SK-N-DZ (cell line): ENCODE measurements around the gene ANXA6.
"Not testable (repeated sequence)": the region's sequence is repeated elsewhere in the genome, so short reads cannot be mapped to it uniquely, and the experiment has no call there.

Source experiments
- DNase-seq: peaks from one replicate; pipeline ENCODE4 v3.0.0-alpha.2; 2015; ENCODE audit warnings: low spot score

Gene ANXA6

GRCh38 chr5:151181818-151182523 is 24.4 kb upstream of the ANXA6 start:
- DNase-seq: no peak

- DNase-seq: no peak
These were observed 22.7 kb upstream of the ANXA6 start for GRCh38 chr5:151180291-151180690.

GRCh38 chr5:151179489-151179840 is 21.9 kb upstream of the ANXA6 start:
- no peak for DNase-seq

- DNase-seq: no peak
These were observed 21.4 kb upstream of the ANXA6 start for GRCh38 chr5:151178777-151179488.

- no peak for DNase-seq
These were observed 20.8 kb upstream of the ANXA6 start for GRCh38 chr5:151178372-151178771.

GRCh38 chr5:151176268-151176667 is 18.7 kb upstream of the ANXA6 start:
- not testable (repeated sequence) for DNase-seq

- peak; percentile 67 for DNase-seq
These were observed 17.1 kb upstream of the ANXA6 start for GRCh38 chr5:151174612-151175101.

GRCh38 chr5:151173711-151174611 is 16.4 kb upstream of the ANXA6 start:
- no peak for DNase-seq

- DNase-seq: no peak
These were observed 13.9 kb upstream of the ANXA6 start for GRCh38 chr5:151171529-151171928.

GRCh38 chr5:151168602-151169344 is 11.2 kb upstream of the ANXA6 start:
- no peak for DNase-seq

- DNase-seq: no peak
These were observed 9.4 kb upstream of the ANXA6 start for GRCh38 chr5:151167022-151167421.

- peak; percentile 76 for DNase-seq
These were observed 7.3 kb upstream of the ANXA6 start for GRCh38 chr5:151164687-151165392.

GRCh38 chr5:151162776-151163175 is 5.2 kb upstream of the ANXA6 start:
- no peak for DNase-seq

GRCh38 chr5:151159649-151160373 is 2.2 kb upstream of the ANXA6 start:
- no peak for DNase-seq

GRCh38 chr5:151158287-151158661 is 695 bp upstream of the ANXA6 start:
- DNase-seq: peak; percentile 38

GRCh38 chr5:151156507-151157420 is 815 bp downstream of the ANXA6 start:
- no peak for DNase-seq

GRCh38 chr5:151155775-151156506 is 1.6 kb downstream of the ANXA6 start:
- DNase-seq: peak; percentile 30
